ENCODE results near the gene ARHGAP19. TPM values are rescaled to one million over a fixed set of nuclear protein-coding genes. Genes with fewer than 3 reads are reported as not detected.

The ARHGAP19 gene
- total and polyA plus RNA-seq, 9 of the 15 experiments (the other 6 are each of a cell fraction or from before 2014, with no cell fraction given) = 14.8 to 49.5 (median 26.8) TPM

DNA sequence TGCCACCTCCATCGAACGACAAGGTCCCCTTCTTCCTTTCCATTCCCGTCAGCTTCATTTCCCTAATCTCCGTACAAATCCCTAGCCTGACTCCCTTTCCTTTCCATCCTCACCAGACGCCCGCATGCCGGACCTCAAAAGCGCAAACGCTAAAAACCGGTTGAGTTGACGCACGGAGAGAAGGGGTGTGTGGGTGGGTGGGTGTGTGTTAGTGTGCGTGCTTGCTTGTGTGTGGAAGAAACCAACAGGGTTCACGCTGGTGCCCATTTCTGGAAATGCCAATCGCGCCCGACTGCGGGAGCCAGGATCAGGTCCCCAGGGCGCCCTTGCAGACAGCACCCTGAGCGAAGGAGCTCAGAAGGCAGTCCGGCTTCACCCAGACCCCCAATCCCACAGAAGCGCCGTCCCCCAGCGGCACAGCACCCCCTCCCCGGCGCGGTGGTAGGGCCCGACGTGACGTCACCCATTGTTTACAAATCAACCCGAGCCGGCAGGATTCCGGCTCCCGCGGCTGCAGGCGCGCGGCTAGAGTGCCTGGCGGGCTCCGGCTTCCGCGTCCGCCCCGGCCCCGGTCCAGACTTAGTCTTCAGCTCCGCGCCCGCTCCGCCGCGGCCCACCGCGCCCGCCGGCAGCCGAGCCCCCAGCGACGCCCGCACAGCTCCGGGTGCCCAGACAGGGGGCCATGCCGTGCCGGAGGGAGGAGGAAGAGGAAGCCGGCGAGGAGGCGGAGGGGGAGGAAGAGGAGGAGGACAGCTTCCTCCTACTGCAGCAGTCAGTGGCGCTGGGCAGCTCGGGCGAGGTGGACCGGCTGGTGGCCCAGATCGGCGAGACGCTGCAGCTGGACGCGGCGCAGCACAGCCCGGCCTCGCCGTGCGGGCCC, 26.6 kb upstream of the ARHGAP19 start, which contains the start of gene FRAT1 (continued):
- TF ChIP-seq, protein P1, sequence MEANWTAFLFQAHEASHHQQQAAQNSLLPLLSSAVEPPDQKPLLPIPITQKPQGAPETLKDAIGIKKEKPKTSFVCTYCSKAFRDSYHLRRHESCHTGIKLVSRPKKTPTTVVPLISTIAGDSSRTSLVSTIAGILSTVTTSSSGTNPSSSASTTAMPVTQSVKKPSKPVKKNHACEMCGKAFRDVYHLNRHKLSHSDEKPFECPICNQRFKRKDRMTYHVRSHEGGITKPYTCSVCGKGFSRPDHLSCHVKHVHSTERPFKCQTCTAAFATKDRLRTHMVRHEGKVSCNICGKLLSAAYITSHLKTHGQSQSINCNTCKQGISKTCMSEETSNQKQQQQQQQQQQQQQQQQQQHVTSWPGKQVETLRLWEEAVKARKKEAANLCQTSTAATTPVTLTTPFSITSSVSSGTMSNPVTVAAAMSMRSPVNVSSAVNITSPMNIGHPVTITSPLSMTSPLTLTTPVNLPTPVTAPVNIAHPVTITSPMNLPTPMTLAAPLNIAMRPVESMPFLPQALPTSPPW (CRISPR knock-in tag; IDR thresholded peaks at IDR 0.05) = peak; percentile 62
- TF ChIP-seq CCNT2 (IDR thresholded peaks at IDR 0.05; ENCODE audit: borderline replicate concordance, extremely low read depth, insufficient read length, low read depth, low read length) (peak; percentile 54), FOXJ2 (tag; IDR thresholded peaks at IDR 0.05) (0 out of 2 replicates have a peak, but pooled peaks have one; percentile 59), ZKSCAN1 (IDR thresholded peaks at IDR 0.05; ENCODE audit: low read depth, low read length) (no peak), RHOXF2B (CRISPR knock-in tag; conservative IDR thresholded peaks at IDR 0.05) (0 out of 2 replicates have a peak, but pooled peaks have one; percentile 20), CREB1 (IDR thresholded peaks at IDR 0.05) (peak; percentile 71; the same call in 1 of the 2 replicates), CREB1 (CRISPR knock-in tag; IDR thresholded peaks at IDR 0.05) (peak; percentile 82), TAF1 (IDR thresholded peaks at IDR 0.05; ENCODE audit: control insufficient read depth, extremely low read depth, insufficient read depth, low read length, severe bottlenecking) (peak; percentile 46), RERE (CRISPR knock-in tag; IDR thresholded peaks at IDR 0.05; ENCODE audit: borderline replicate concordance) (no peak), HNRNPLL (IDR thresholded peaks at IDR 0.05; ENCODE audit: low read depth, low read length, poor library complexity, severe bottlenecking) (peak; percentile 27), ZBTB7A (IDR thresholded peaks at IDR 0.05; ENCODE audit: borderline replicate concordance, control insufficient read depth, low read depth, low read length) (peak; percentile 18; the same call in 1 of the 2 replicates), ZBTB11 (CRISPR knock-in tag; IDR thresholded peaks at IDR 0.05) (peak in 1 of 3 experiments; percentile 78; a peak in 2 of 6 replicates), ZC3H11A (IDR thresholded peaks at IDR 0.05; ENCODE audit: low read depth, low read length) (no peak), ZNF263 (CRISPR knock-in tag; IDR thresholded peaks at IDR 0.05; ENCODE audit: borderline replicate concordance) (peak; percentile 91)

Data from K562 (cell line).